ENCODE data around the gene TMEM245. TPM values are rescaled to one million over a fixed set of nuclear protein-coding genes. Genes with fewer than 3 reads are reported as not detected.

TMEM245 gene
- total and polyA plus RNA-seq, 2 of the 13 experiments (the other 11 are each of a cell fraction or from before 2014, with no cell fraction given): 53.5 to 55.4 TPM

- intact Hi-C loops (cut with micrococcal nuclease; ENCODE audit: unreplicated experiment) (loop anchor here (5.0 kb wide), 2 partner anchors 61 to 109 kb away; partner anchors contain the start of gene CTNNAL1), in situ Hi-C loops (cut with HindIII; ENCODE audit: extremely low pct_ligation_motif_present, low pct_unique_long_range_greater_than_20kb) (no loop called here)
- peaks cover 33% of the 10 kb centered on the region for H3K79me2 ChIP-seq (ENCODE audit: insufficient read depth, low read length)
- FAIRE-seq (no peak), DNase-seq (ENCODE audit: low spot score) (no peak), ATAC-seq (no peak)
- ChIA-PET CTCF (ENCODE audit: low intra/inter-chr PET ratio, low total read pairs) (no interaction called here), POLR2A (no interaction called here)
- peak overlapping the region; percentile 42 for H3K27ac ChIP-seq (ENCODE audit: extremely low read length, insufficient read depth, low read length)
- H3K36me3 ChIP-seq (replicated peaks in 1 of 2; ENCODE audit: control insufficient read depth in 1 of 2, insufficient read depth in 2 of 2, low read length in 2 of 2): no peaks in the 10 kb centered on the region
- no peaks in the 10 kb centered on the region for H3K9me3 ChIP-seq (ENCODE audit: low read length)
- H3K9ac ChIP-seq (ENCODE audit: insufficient read depth, low read depth, low read length): peak overlapping the region; percentile 48; the same call in 1 of the 2 replicates
- no peaks in the 10 kb centered on the region for H3K27me3 ChIP-seq (ENCODE audit: control insufficient read depth in 1 of 2, insufficient read depth in 2 of 2, low read length in 2 of 2)
- H3K4me3 ChIP-seq (replicated peaks in 1 of 3; ENCODE audit: insufficient read depth in 1 of 3, low read depth in 2 of 3, low read length in 3 of 3): peak overlapping the region in 2 of 3 experiments; percentile 65 to 91; a peak in 5 of 6 replicates
- peaks cover 81% of the 10 kb centered on the region for H3K4me1 ChIP-seq (ENCODE audit: insufficient read depth, low read length)
- peaks cover 14% of the 10 kb centered on the region for H4K20me1 ChIP-seq (ENCODE audit: insufficient read depth, low read length)
- no peak for TF ChIP-seq BCL3 (CRISPR knock-in tag; IDR thresholded peaks at IDR 0.05)
- TF ChIP-seq HDAC2 (CRISPR knock-in tag; IDR thresholded peaks at IDR 0.05): no peak
- TF ChIP-seq HMGXB4 (CRISPR knock-in tag; IDR thresholded peaks at IDR 0.05; ENCODE audit: borderline replicate concordance in 1 of 2, low read depth in 1 of 2): 0 out of 4 replicates have a peak, but pooled peaks of 1 of the 2 experiments have one; percentile 14
- no peak for TF ChIP-seq ZNF530 (CRISPR knock-in tag; IDR thresholded peaks at IDR 0.05; ENCODE audit: low read depth)
- TF ChIP-seq DBP (CRISPR knock-in tag; IDR thresholded peaks at IDR 0.05; ENCODE audit: not compliant biosample characterization): no peak
- TF ChIP-seq ZSCAN30 (CRISPR knock-in tag; IDR thresholded peaks at IDR 0.05): 0 out of 2 replicates have a peak, but pooled peaks have one; percentile 4
- no peak for TF ChIP-seq GABPA (IDR thresholded peaks at IDR 0.05; ENCODE audit: low read depth, low read length)
- TF ChIP-seq GABPA (CRISPR knock-in tag; IDR thresholded peaks at IDR 0.05; ENCODE audit: low read depth): 0 out of 2 replicates have a peak, but pooled peaks have one; percentile 15
- no peak for TF ChIP-seq NFKBIZ (CRISPR knock-in tag; IDR thresholded peaks at IDR 0.05)
- no peak for TF ChIP-seq ATF1 (CRISPR knock-in tag; IDR thresholded peaks at IDR 0.05)
- TF ChIP-seq HBP1 (CRISPR knock-in tag; IDR thresholded peaks at IDR 0.05; ENCODE audit: low read depth): no peak
- 0 out of 2 replicates have a peak, but pooled peaks have one; percentile 19 for TF ChIP-seq ARNTL (CRISPR knock-in tag; IDR thresholded peaks at IDR 0.05)
- no peak for TF ChIP-seq U2AF1 (optimal IDR thresholded peaks at IDR 0.05; ENCODE audit: low read depth, low read length)
- no peak for TF ChIP-seq ZNF367 (CRISPR knock-in tag; IDR thresholded peaks at IDR 0.05; ENCODE audit: borderline replicate concordance)
- TF ChIP-seq ZNF383 (CRISPR knock-in tag; IDR thresholded peaks at IDR 0.05; ENCODE audit: borderline replicate concordance): no peak
- no peak for TF ChIP-seq CBX5 (CRISPR knock-in tag; IDR thresholded peaks at IDR 0.05; ENCODE audit: borderline replicate concordance)
- no peak for TF ChIP-seq TEF (CRISPR knock-in tag; IDR thresholded peaks at IDR 0.05)
- whole genome bisulfite sequencing (ENCODE audit: low lambda C conversion rate): 19% methylated on average over 11 of the region's 11 CpGs
- H3K4me2 ChIP-seq (ENCODE audit: low read depth, low read length): peak overlapping the region; percentile 95
- H2AFZ ChIP-seq (ENCODE audit: low read length): peak overlapping the region; percentile 29
- no TSS peak for BruUV-seq (replicated peaks)
Observed at GRCh38 chr9:109121232-109121796, 1.6 kb upstream of the TMEM245 start.

Measured in HepG2 (cell line).